ENCODE measurements around the gene CDH4.

DNA sequence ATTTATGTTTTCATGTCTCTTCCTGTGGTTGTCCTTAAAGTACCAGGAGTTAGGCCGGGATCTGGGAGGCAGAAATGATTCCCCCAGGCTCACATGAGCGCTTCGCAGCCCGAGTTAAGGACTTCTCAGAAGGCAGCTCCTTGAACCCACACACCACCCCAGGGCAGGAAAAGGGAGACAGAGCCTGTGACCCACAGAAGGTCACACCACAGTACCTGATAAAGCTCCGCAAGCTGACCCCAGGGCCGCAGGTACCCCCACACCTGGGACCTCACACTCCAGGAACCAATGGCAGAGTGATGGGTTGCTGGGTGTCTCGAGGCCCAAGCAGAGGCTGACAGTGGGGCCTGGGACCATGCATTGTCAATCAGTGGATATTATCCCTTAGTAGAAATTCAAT is 207.6 kb downstream of the CDH4 start:
- TF ChIP-seq, protein P1, sequence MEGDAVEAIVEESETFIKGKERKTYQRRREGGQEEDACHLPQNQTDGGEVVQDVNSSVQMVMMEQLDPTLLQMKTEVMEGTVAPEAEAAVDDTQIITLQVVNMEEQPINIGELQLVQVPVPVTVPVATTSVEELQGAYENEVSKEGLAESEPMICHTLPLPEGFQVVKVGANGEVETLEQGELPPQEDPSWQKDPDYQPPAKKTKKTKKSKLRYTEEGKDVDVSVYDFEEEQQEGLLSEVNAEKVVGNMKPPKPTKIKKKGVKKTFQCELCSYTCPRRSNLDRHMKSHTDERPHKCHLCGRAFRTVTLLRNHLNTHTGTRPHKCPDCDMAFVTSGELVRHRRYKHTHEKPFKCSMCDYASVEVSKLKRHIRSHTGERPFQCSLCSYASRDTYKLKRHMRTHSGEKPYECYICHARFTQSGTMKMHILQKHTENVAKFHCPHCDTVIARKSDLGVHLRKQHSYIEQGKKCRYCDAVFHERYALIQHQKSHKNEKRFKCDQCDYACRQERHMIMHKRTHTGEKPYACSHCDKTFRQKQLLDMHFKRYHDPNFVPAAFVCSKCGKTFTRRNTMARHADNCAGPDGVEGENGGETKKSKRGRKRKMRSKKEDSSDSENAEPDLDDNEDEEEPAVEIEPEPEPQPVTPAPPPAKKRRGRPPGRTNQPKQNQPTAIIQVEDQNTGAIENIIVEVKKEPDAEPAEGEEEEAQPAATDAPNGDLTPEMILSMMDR (IDR thresholded peaks at IDR 0.05), result no peak
- TF ChIP-seq EZH2 (IDR thresholded peaks at IDR 0.05; ENCODE audit: borderline replicate concordance, insufficient read depth, low read depth, low read length, poor library complexity, severe bottlenecking), result no peak

Data from B cell (primary cell).